ENCODE measurements around the gene FDXACB1. TPM values are rescaled to one million over a fixed set of nuclear protein-coding genes. Genes with fewer than 3 reads are reported as not detected.

Gene FDXACB1
- total and polyA plus RNA-seq, 3 donors from 2014 or later, result 7.2 to 7.8 (median 7.4) TPM

DNA sequence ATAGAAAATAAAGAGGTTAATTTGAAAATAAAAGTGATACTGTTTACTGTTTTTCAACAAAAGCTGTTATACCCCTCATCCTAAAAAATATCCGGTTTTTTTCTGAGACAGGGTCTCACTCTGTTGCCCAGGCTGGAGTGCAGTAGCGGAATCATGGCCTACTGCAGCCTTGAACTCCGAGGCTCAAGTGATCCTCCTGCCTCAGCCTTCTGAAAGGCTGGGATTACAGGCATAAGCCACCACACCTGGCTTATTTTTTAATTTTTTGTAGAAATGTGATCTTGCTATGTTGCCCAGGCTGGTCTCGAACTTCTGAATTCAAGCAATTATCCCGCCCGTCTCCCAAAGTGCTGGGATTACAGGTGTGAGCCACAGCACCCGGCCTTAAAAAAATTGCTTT is 43.3 kb downstream of the FDXACB1 start:
- WGBS, 2 donors, result 96 to 97% methylated on average over 7 of the region's 7 CpGs
- DNase-seq, result no peak
- Histone ChIP-seq H3K27me3 (no peaks in the 10 kb centered on the region), H3K27ac (no peak overlapping the region), H3K9me3 (no peaks in the 10 kb centered on the region), H3K4me1 (no peaks in the 10 kb centered on the region), H3K4me3 (no peak overlapping the region), H3K36me3 (ENCODE audit: low read depth, missing control alignments) (no peaks in the 10 kb centered on the region)
- TF ChIP-seq POLR2A (IDR thresholded peaks at IDR 0.05), result no peak
- TF ChIP-seq, protein P1, sequence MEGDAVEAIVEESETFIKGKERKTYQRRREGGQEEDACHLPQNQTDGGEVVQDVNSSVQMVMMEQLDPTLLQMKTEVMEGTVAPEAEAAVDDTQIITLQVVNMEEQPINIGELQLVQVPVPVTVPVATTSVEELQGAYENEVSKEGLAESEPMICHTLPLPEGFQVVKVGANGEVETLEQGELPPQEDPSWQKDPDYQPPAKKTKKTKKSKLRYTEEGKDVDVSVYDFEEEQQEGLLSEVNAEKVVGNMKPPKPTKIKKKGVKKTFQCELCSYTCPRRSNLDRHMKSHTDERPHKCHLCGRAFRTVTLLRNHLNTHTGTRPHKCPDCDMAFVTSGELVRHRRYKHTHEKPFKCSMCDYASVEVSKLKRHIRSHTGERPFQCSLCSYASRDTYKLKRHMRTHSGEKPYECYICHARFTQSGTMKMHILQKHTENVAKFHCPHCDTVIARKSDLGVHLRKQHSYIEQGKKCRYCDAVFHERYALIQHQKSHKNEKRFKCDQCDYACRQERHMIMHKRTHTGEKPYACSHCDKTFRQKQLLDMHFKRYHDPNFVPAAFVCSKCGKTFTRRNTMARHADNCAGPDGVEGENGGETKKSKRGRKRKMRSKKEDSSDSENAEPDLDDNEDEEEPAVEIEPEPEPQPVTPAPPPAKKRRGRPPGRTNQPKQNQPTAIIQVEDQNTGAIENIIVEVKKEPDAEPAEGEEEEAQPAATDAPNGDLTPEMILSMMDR (IDR thresholded peaks at IDR 0.05), result no peak
- intact Hi-C loops (cut with DNase I; ENCODE audit: low total_unique reads), result no loop called here

- TF ChIP-seq, protein P1 (IDR thresholded peaks at IDR 0.05), result no peak
- no peak for TF ChIP-seq POLR2A (IDR thresholded peaks at IDR 0.05)
- no peak overlapping the region for H3K27ac ChIP-seq
- DNase-seq, result no peak
- intact Hi-C loops (cut with DNase I; ENCODE audit: low total_unique reads), result no loop called here
- H3K4me3 ChIP-seq, result no peak overlapping the region
- 95 to 97% methylated on average over 3 of the region's 3 CpGs for WGBS, 2 donors
- no peaks in the 10 kb centered on the region for H3K9me3 ChIP-seq
- H3K27me3 ChIP-seq, result no peaks in the 10 kb centered on the region
- H3K4me1 ChIP-seq, result no peaks in the 10 kb centered on the region
- no peaks in the 10 kb centered on the region for H3K36me3 ChIP-seq (ENCODE audit: low read depth, missing control alignments)
These were observed 44.4 kb downstream of the FDXACB1 start for GRCh38 chr11:111834432-111835163.

- TF ChIP-seq POLR2A (IDR thresholded peaks at IDR 0.05), result no peak
- TF ChIP-seq, protein P1 (IDR thresholded peaks at IDR 0.05), result no peak
- Histone ChIP-seq H3K4me1 (no peaks in the 10 kb centered on the region), H3K4me3 (no peak overlapping the region), H3K27me3 (no peaks in the 10 kb centered on the region), H3K36me3 (ENCODE audit: low read depth, missing control alignments) (no peaks in the 10 kb centered on the region), H3K27ac (no peak overlapping the region), H3K9me3 (no peaks in the 10 kb centered on the region)
- intact Hi-C loops (cut with DNase I; ENCODE audit: low total_unique reads), result no loop called here
- WGBS, 2 donors, result 77 to 79% methylated on average over 4 of the region's 4 CpGs
- DNase-seq, result no peak
These were observed 45.4 kb downstream of the FDXACB1 start for GRCh38 chr11:111833524-111833923.

GRCh38 chr11:111829185-111829968 is 49.6 kb downstream of the FDXACB1 start:
- intact Hi-C loops (cut with DNase I; ENCODE audit: low total_unique reads), result no loop called here
- no peaks in the 10 kb centered on the region for H3K36me3 ChIP-seq (ENCODE audit: low read depth, missing control alignments)
- 90 to 91% methylated on average over 5 of the region's 5 CpGs for WGBS, 2 donors

More at GRCh38 chr11:111829185-111829968, 49.6 kb downstream of the FDXACB1 start:
- no peak for TF ChIP-seq POLR2A (IDR thresholded peaks at IDR 0.05)
- TF ChIP-seq, protein P1 (IDR thresholded peaks at IDR 0.05), result no peak
- no peaks in the 10 kb centered on the region for H3K4me1 ChIP-seq
- DNase-seq, result no peak
- no peak overlapping the region for H3K27ac ChIP-seq
- H3K4me3 ChIP-seq, result no peak overlapping the region
- no peaks in the 10 kb centered on the region for H3K9me3 ChIP-seq
- H3K27me3 ChIP-seq, result no peaks in the 10 kb centered on the region

Measured in testis (tissue), 3 donors.